NT2/D1 (cell line): ENCODE data around the gene RALGPS1.

Experiments
- YY1 ChIP-seq: IDR thresholded peaks from 2 replicates; pipeline ENCODE4 v1.6.1; 2011; ENCODE audit not compliant: insufficient read length, insufficient read depth
- ZNF274 ChIP-seq: IDR thresholded peaks from 2 replicates; pipeline ENCODE4 v1.6.1; 2011; ENCODE audit warnings: mild to moderate bottlenecking, low read depth, low read length

DNA sequence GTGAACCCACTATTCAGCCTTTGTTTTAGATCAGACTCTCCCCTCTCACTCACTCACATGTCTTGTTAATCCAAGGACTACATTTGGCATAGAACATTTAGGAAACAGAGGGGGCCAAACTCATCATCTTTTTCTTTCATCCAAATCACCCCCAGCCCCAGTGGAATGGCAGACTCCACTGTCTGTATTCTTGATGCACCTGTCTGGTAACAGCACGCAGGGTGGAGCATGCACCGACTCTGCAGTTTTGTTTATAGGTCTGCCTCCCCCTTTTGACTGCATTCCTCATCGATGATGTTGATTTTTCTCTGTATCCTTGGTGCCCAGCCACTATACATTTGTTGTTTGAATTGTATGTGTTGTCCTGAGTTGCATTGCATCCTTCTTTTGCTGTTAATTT is 141.9 kb downstream of the RALGPS1 start:
- TF ChIP-seq ZNF274 (no peak), YY1 (no peak)
